ENCODE data around the gene CCNJL.
"Not testable (repeated sequence)": the region's sequence is repeated elsewhere in the genome, so short reads cannot be mapped to it uniquely, and the experiment has no call there.

CCNJL gene

GRCh38 chr5:160312134-160312959 lies at the start of gene CCNJL:
CCNJL (minus strand) TSS chr5:160312564; CDS start chr5:160311923, 641 bp downstream.
- peak; percentile 33 for DNase-seq

GRCh38 chr5:160361624-160362228 lies 49.4 kb upstream of the CCNJL start:
- no peak for DNase-seq

- no peak for DNase-seq
These were observed 47.9 kb upstream of the CCNJL start for GRCh38 chr5:160360310-160360709.

- DNase-seq = no peak
These were observed 47.5 kb upstream of the CCNJL start for GRCh38 chr5:160359816-160360215.

- DNase-seq = no peak
These were observed 46.9 kb upstream of the CCNJL start for GRCh38 chr5:160359242-160359641.

- no peak for DNase-seq
These were observed 45.6 kb upstream of the CCNJL start for GRCh38 chr5:160357861-160358411.

GRCh38 chr5:160357394-160357793 lies 45.0 kb upstream of the CCNJL start:
- no peak for DNase-seq

GRCh38 chr5:160356550-160357347 lies 44.4 kb upstream of the CCNJL start:
- DNase-seq = no peak

- no peak for DNase-seq
These were observed 42.3 kb upstream of the CCNJL start for GRCh38 chr5:160354666-160355065.

GRCh38 chr5:160353379-160353778 lies 41.0 kb upstream of the CCNJL start:
- no peak for DNase-seq

GRCh38 chr5:160352308-160352707 lies 39.9 kb upstream of the CCNJL start:
- no peak for DNase-seq

GRCh38 chr5:160349935-160350303 lies 37.6 kb upstream of the CCNJL start:
- DNase-seq = no peak

- no peak for DNase-seq
These were observed 37.0 kb upstream of the CCNJL start for GRCh38 chr5:160349249-160349934.

GRCh38 chr5:160348080-160348479 lies 35.7 kb upstream of the CCNJL start:
- no peak for DNase-seq

GRCh38 chr5:160347448-160347847 lies 35.1 kb upstream of the CCNJL start:
- no peak for DNase-seq

GRCh38 chr5:160342413-160342941 lies 30.1 kb upstream of the CCNJL start:
- DNase-seq = no peak

GRCh38 chr5:160341309-160341870 lies 29.0 kb upstream of the CCNJL start:
- no peak for DNase-seq

GRCh38 chr5:160340513-160340912 lies 28.1 kb upstream of the CCNJL start:
- DNase-seq = not testable (repeated sequence)

- DNase-seq = no peak
These were observed 27.2 kb upstream of the CCNJL start for GRCh38 chr5:160339406-160340130.

- DNase-seq = not testable (repeated sequence)
These were observed 22.4 kb upstream of the CCNJL start for GRCh38 chr5:160334716-160335115.

- no peak for DNase-seq
These were observed 21.4 kb upstream of the CCNJL start for GRCh38 chr5:160333721-160334120.
